Measurements from ENCODE around the gene PPM1H. TPM values are rescaled to one million over a fixed set of nuclear protein-coding genes. Genes with fewer than 3 reads are reported as not detected.
A peak's percentile ranks its signal among the peaks of the same experiment; 100 is the strongest.

PPM1H gene
- polyA plus RNA-seq, 12 donors: 2.9 to 6.8 (median 3.5) TPM; not detected in 1

GRCh38 chr12:62714774-62715721, 219.9 kb downstream of the PPM1H start:
- peak; percentile 88 for DNase-seq

- DNase-seq: no peak
Observed at GRCh38 chr12:62714181-62714773, 220.7 kb downstream of the PPM1H start.

GRCh38 chr12:62713723-62714122, 221.2 kb downstream of the PPM1H start:
- DNase-seq: no peak

GRCh38 chr12:62712681-62713573, 222.0 kb downstream of the PPM1H start:
- no peak for DNase-seq

GRCh38 chr12:62711631-62712241, 223.2 kb downstream of the PPM1H start:
- no peak for DNase-seq

GRCh38 chr12:62709311-62709710, 225.6 kb downstream of the PPM1H start:
- DNase-seq: no peak

- no peak for DNase-seq
Observed at GRCh38 chr12:62707939-62708338, 227.0 kb downstream of the PPM1H start.

GRCh38 chr12:62705846-62706245, 229.1 kb downstream of the PPM1H start:
- DNase-seq: no peak

GRCh38 chr12:62703011-62703380, 232.0 kb downstream of the PPM1H start:
- DNase-seq: no peak

- no peak for DNase-seq
Observed at GRCh38 chr12:62701492-62701891, 233.5 kb downstream of the PPM1H start.

- no peak for DNase-seq
Observed at GRCh38 chr12:62700091-62700880, 234.7 kb downstream of the PPM1H start.

- no peak for DNase-seq
Observed at GRCh38 chr12:62698701-62699101, 236.2 kb downstream of the PPM1H start.

GRCh38 chr12:62697893-62698292, 237.1 kb downstream of the PPM1H start:
- no peak for DNase-seq

- no peak for DNase-seq
Observed at GRCh38 chr12:62695696-62696095, 239.3 kb downstream of the PPM1H start.

GRCh38 chr12:62694632-62695031, 240.3 kb downstream of the PPM1H start:
- DNase-seq: no peak

- no peak for DNase-seq
Observed at GRCh38 chr12:62694116-62694515, 240.8 kb downstream of the PPM1H start.

- no peak for DNase-seq
Observed at GRCh38 chr12:62693376-62694050, 241.4 kb downstream of the PPM1H start.

- no peak for DNase-seq
Observed at GRCh38 chr12:62692884-62693283, 242.1 kb downstream of the PPM1H start.

- no peak for DNase-seq
Observed at GRCh38 chr12:62691309-62691708, 243.6 kb downstream of the PPM1H start.

Data from muscle of arm (tissue), 12 donors.